ENCODE results near the gene CARMIL3. TPM values are rescaled to one million over a fixed set of nuclear protein-coding genes. Genes with fewer than 3 reads are reported as not detected.

The CARMIL3 gene
- total RNA-seq, 2 experiments from 2014 or later = 0.48 to 0.99 TPM

DNA sequence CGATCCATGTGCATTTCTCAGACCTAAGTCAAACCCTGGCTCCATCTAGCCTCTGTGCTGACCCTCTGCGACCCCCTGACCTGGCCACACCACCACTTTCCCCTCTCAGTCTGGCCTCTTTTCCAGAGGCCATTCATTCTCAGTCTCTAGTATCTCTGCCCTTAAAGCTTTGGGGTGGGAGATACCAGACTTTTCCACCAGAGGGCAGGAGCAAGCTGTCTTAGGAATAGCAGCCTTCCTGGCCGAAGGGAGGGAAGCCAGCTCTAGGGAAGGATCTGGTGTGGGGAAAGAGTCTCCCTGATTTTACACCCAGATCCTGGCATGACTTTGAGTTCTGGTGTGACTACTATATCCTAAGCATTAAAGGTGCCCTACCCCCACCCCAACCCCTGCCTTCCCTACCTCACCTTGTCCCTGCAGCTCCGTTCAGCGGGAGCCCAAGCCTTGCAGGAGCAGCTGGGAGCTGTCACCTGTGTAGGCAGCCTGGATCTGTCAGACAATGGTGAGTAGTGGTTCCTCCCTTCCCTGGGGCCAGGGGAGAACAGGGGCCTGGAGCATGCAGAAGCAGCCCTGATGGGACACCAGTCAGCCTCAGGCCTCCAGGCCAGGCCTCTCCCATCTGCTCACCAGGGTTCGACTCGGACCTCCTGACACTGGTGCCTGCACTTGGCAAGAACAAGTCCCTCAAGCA is 6.6 kb downstream of the CARMIL3 start:
- intact Hi-C loops (cut with micrococcal nuclease) = loop anchor here (1.0 to 2.0 kb wide), 8 partner anchors 32 to 250 kb away; partner anchors contain the start of genes IRF9, PCK2 and TINF2
- CTCF ChIA-PET = interaction anchor here (0.8 to 12.0 kb wide), 31 partner anchors 8 to 250 kb away, joined by 3 to 386 read pairs (median 4); partner anchors contain the start of genes CHMP4A, CIDEB, DCAF11 and IRF9
- Mint-ChIP-seq H3K4me1 (ENCODE audit: low read depth) (peaks cover 5% of the 10 kb centered on the region), H3K27ac (peak overlapping the region; percentile 38), H3K9me3 (no peaks in the 10 kb centered on the region), H3K4me3 (no peak overlapping the region), H3K36me3 (ENCODE audit: low read depth) (no peaks in the 10 kb centered on the region), H3K27me3 (ENCODE audit: low read depth) (peaks cover 2% of the 10 kb centered on the region)
- peak; percentile 89 for DNase-seq

DNA sequence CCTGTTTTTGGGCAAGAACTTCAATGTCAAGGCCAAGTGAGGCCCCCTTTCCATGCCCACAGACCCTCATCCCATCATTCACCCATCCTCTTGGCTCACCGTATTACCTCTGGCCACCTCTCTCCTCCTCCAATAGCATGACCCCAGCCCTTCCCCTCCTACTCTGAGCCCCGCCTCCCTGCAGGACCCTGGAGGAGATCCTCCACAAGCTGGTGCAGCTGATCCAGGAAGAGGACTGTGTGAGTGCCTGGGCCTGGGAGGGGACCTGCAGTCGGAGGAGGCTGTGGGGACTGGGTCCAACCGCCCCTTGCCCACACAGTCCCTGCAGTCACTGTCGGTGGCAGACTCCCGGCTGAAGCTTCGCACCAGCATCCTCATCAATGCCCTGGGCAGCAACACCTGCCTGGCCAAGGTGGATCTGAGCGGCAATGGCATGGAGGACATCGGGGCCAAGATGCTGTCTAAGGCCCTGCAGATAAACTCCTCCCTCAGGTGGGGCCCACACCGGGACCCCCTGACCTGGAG is 7.2 kb downstream of the CARMIL3 start:
- CTCF ChIA-PET = interaction anchor here (1.0 to 12.0 kb wide), 24 partner anchors 8 to 249 kb away, joined by 3 to 386 read pairs (median 6); partner anchors contain the start of genes CHMP4A, CIDEB, DCAF11 and IRF9
- Mint-ChIP-seq H3K36me3 (ENCODE audit: low read depth) (no peaks in the 10 kb centered on the region), H3K27me3 (ENCODE audit: low read depth) (peaks cover 2% of the 10 kb centered on the region), H3K27ac (no peak overlapping the region), H3K4me1 (ENCODE audit: low read depth) (peaks cover 2% of the 10 kb centered on the region), H3K4me3 (no peak overlapping the region), H3K9me3 (no peaks in the 10 kb centered on the region)
- intact Hi-C loops (cut with micrococcal nuclease) = loop anchor here (1.0 to 2.0 kb wide), 8 partner anchors 31 to 249 kb away; partner anchors contain the start of genes IRF9, PCK2 and TINF2
- no peak for DNase-seq

DNA sequence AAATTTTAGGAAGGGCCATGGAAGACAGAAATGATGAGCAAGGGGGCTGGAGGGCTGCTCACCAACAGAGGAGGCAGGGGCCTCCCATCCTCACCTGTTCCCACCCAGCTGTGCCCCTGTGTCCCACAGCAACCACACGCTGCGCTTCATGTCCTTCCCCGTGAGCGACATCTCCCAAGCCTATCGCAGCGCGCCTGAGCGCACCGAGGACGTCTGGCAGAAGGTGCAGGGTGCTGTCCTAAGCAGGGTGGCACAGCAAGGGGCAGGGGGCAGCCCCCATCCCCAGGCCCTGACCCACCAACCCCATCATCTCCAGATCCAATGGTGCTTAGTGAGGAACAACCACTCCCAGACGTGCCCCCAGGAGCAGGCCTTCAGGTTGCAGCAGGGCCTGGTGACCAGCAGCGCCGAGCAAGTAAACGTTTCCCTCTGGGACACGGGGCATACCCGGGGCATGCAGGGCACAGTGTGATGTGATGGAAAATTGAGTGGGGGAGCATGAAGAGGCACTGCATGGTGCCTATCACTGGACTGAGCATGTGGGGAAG is 8.1 kb downstream of the CARMIL3 start:
- intact Hi-C loops (cut with micrococcal nuclease) = loop anchor here (2.0 kb wide), 1 partner anchor 183 kb away; the partner anchor contains the start of gene TINF2
- Mint-ChIP-seq H3K4me1 (ENCODE audit: low read depth) (peaks cover 2% of the 10 kb centered on the region), H3K27me3 (ENCODE audit: low read depth) (peaks cover 2% of the 10 kb centered on the region), H3K27ac (no peak overlapping the region), H3K36me3 (ENCODE audit: low read depth) (no peaks in the 10 kb centered on the region), H3K4me3 (no peak overlapping the region), H3K9me3 (no peaks in the 10 kb centered on the region)
- DNase-seq = no peak
- CTCF ChIA-PET = interaction anchor here (0.9 to 12.0 kb wide), 6 partner anchors 13 to 87 kb away, joined by 3 to 386 read pairs (median 34); partner anchors contain the start of genes PCK2 and PSME2

DNA sequence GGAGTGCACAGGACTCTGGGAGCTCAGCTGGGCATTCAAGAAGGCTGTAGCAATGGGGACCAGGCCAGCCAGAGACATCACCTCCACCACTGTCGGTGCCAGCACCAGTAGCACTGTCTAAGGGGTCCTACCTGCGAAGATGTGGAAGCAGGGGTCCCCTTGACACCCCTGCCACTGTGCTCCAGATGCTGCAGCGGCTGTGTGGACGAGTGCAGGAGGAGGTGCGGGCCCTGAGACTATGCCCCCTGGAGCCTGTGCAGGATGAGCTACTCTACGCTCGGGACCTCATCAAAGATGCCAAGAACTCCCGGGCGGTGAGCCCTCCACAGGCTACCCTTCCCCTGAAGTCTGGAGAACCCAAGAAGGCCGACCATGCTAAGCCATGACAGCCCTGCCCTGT is 8.6 kb downstream of the CARMIL3 start:
- Mint-ChIP-seq H3K36me3 (ENCODE audit: low read depth) (no peaks in the 10 kb centered on the region), H3K4me1 (ENCODE audit: low read depth) (peaks cover 2% of the 10 kb centered on the region), H3K27me3 (ENCODE audit: low read depth) (no peaks in the 10 kb centered on the region), H3K9me3 (no peaks in the 10 kb centered on the region), H3K4me3 (no peak overlapping the region), H3K27ac (no peak overlapping the region)
- intact Hi-C loops (cut with micrococcal nuclease) = no loop called here
- CTCF ChIA-PET = interaction anchor here (0.9 to 12.0 kb wide), 7 partner anchors 12 to 100 kb away, joined by 3 to 386 read pairs (median 9); partner anchors contain the start of genes IRF9, PCK2 and PSME2
- no peak for DNase-seq

DNA sequence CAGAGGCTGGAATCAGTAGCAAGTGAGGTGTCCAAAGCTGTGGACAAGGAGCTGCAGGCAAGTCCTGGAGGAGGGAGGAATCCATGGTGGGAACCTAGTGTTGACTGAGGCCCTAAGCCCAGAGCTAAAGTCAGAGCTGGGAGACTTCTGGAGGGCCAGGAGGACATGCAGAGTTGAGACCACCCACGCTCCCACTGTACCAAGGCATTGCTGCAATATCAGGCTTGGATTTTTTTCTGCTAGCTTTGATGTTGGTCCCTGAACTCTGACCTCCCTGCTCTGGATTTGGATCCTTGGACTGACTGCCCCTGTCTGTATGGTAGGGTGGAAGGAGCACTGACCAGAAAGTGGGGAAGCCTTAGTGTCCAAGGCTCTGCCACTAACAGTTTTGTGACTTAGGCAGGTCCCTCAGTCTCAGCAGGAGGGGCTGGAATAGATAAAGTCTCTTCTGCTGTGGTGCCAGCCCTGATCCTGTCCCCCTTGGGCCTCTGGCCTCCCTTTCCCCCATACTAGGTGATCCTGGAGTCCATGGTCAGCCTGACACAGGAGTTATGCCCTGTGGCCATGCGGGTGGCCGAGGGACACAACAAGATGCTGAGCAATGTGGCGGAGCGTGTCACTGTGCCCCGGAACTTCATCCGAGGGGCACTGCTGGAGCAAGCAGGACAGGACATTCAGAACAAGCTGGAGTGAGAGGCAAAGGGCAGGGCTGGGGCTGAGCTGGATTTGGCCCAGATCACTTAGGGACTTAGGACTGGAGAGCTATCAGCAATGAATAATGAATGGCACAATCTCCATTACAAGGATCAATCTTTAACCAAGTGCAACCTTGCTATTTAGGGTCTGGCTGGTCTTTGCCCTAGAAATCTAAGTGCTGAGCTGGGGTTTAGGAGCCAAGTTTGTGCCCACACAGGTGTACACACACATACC is 9.4 kb downstream of the CARMIL3 start:
- Mint-ChIP-seq H3K9me3 (no peaks in the 10 kb centered on the region), H3K4me3 (no peak overlapping the region), H3K27me3 (ENCODE audit: low read depth) (no peaks in the 10 kb centered on the region), H3K27ac (no peak overlapping the region), H3K4me1 (ENCODE audit: low read depth) (peaks cover 2% of the 10 kb centered on the region), H3K36me3 (ENCODE audit: low read depth) (no peaks in the 10 kb centered on the region)
- DNase-seq = no peak
- CTCF ChIA-PET = interaction anchor here (0.9 to 12.0 kb wide), 7 partner anchors 12 to 100 kb away, joined by 3 to 386 read pairs (median 9); partner anchors contain the start of genes IRF9 and PCK2
- intact Hi-C loops (cut with micrococcal nuclease) = no loop called here

DNA sequence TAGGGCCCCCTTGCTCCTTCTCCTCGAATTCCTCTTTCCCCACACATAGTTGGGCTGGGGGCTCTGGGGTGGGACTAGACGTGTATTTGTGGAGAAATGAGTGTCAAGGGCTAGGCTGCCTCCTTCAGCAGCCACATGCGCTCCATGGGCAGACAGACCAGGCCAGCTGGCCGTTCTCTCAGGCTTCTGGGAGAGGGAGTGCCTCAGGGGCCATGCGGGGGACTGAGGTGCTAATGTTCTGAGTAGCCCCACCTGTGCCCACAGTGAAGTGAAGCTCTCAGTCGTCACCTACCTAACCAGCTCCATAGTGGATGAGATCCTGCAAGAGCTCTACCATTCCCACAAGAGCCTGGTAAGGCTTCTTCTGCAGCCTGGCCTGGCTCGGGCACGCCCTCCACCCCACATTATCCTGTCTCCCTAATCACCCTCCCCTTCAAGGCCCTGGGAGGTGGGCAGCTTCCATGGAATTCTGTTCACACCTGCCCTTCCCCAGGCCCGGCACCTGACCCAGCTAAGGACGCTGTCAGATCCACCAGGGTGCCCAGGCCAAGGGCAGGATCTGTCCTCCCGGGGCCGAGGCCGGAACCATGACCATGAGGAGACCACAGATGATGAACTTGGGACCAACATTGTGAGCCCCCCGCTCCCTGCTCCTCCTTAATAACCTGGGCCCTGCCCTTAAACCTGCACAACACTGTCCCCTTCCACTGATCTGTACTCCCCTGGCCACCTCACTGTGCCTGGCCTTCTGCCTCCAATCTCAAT is 10.6 kb downstream of the CARMIL3 start:
- H3K36me3 Mint-ChIP-seq (ENCODE audit: low read depth) = no peaks in the 10 kb centered on the region
- H3K9me3 Mint-ChIP-seq = no peaks in the 10 kb centered on the region
- DNase-seq = no peak
- CTCF ChIA-PET = interaction anchor here (1.1 to 12.0 kb wide), 5 partner anchors 19 to 98 kb away, joined by 3 to 386 read pairs (median 64); partner anchors contain the start of genes IRF9 and PCK2
- peaks cover 2% of the 10 kb centered on the region for H3K4me1 Mint-ChIP-seq (ENCODE audit: low read depth)
- no peaks in the 10 kb centered on the region for H3K27me3 Mint-ChIP-seq (ENCODE audit: low read depth)
- H3K4me3 Mint-ChIP-seq = no peak overlapping the region
- intact Hi-C loops (cut with micrococcal nuclease) = no loop called here
- no peak overlapping the region for H3K27ac Mint-ChIP-seq

DNA sequence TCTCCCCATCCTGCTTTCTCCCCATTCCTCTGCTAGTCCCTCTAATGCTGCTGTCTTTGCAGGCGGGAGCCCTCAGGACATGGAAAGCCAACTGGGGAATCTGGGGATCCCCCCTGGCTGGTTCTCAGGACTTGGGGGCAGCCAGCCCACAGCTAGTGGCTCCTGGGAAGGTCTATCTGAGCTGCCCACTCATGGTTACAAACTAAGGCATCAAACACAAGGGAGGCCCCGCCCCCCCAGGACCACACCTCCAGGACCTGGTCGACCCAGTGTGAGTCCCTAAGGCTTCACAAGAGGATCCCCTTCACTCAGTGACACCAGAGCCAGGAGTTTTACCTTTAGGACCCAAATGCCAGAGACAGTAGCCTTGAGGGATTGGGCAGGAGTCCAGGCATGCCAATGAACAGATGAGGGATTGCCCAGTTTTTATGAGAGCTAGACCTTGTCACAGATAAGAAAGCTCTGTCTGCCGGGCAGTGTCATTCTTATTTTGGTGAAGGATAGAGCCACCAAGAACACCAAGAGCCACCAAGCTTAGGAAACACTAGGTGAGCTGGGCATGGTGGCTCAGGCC is 11.5 kb downstream of the CARMIL3 start:
- H3K4me1 Mint-ChIP-seq (ENCODE audit: low read depth) = no peaks in the 10 kb centered on the region
- no peaks in the 10 kb centered on the region for H3K9me3 Mint-ChIP-seq
- no peak for DNase-seq
- H3K4me3 Mint-ChIP-seq = no peak overlapping the region
- H3K27me3 Mint-ChIP-seq (ENCODE audit: low read depth) = no peaks in the 10 kb centered on the region
- H3K27ac Mint-ChIP-seq = no peak overlapping the region
- H3K36me3 Mint-ChIP-seq (ENCODE audit: low read depth) = no peaks in the 10 kb centered on the region
- CTCF ChIA-PET = interaction anchor here (1.2 to 3.6 kb wide), 2 partner anchors 26 to 45 kb away, joined by 6 to 17 read pairs; no protein-coding TSS in a partner anchor
- intact Hi-C loops (cut with micrococcal nuclease) = no loop called here

DNA sequence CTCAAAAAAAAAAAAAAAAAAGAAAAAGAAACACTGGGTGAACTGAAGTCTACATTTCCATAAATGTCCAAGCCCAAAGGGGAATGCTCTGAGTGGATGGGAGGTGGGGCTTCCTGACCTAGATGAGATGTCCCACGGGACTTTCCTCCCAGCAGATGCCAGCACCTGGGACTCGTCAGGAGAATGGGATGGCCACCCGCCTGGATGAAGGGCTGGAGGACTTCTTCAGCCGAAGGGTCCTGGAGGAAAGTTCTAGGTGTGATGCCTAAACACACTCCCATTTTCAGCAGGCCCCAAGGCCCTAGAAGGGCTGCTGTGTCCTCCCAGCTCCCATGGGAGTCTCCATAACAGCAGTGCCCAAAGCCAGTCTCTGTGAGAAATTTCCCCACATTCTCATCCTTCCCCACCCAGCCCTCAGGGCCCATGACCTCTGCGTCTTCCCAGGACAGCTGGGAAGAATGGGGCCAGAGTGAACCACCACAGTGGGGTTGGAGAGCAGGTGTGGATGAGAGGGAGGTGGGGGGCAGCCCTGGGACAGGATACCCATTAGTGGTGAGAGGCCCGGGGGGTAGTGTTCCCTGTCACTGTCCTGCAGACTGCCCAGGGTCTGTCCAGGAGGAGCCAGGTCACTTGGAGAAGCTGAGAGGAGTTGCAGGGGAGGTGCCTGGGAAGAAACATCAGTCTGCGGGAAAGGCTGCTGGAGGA is 12.4 kb downstream of the CARMIL3 start:
- Mint-ChIP-seq H3K27ac (no peak overlapping the region), H3K4me1 (ENCODE audit: low read depth) (no peaks in the 10 kb centered on the region), H3K9me3 (no peaks in the 10 kb centered on the region), H3K36me3 (ENCODE audit: low read depth) (no peaks in the 10 kb centered on the region), H3K27me3 (ENCODE audit: low read depth) (no peaks in the 10 kb centered on the region), H3K4me3 (no peak overlapping the region)
- CTCF ChIA-PET = interaction anchor here (1.2 to 3.6 kb wide), 2 partner anchors 25 to 44 kb away, joined by 6 to 17 read pairs; no protein-coding TSS in a partner anchor
- no peak for DNase-seq
- intact Hi-C loops (cut with micrococcal nuclease) = no loop called here

DNA sequence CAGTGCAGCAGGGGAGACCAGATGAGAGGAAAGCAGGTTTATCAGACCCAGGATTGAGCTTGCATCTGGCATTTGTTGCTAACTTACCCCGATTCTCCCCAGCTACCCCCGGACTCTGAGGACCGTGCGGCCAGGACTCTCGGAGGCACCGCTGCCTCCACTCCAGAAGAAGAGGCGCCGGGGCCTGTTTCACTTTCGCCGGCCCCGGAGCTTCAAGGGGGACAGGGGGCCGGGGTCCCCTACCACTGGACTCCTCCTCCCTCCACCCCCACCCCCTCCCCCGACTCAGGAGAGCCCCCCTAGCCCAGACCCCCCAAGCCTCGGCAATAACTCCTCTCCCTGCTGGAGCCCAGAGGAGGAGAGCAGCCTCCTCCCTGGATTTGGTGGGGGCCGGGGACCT is 13.0 kb downstream of the CARMIL3 start:
- H3K9me3 Mint-ChIP-seq = no peaks in the 10 kb centered on the region

DNA sequence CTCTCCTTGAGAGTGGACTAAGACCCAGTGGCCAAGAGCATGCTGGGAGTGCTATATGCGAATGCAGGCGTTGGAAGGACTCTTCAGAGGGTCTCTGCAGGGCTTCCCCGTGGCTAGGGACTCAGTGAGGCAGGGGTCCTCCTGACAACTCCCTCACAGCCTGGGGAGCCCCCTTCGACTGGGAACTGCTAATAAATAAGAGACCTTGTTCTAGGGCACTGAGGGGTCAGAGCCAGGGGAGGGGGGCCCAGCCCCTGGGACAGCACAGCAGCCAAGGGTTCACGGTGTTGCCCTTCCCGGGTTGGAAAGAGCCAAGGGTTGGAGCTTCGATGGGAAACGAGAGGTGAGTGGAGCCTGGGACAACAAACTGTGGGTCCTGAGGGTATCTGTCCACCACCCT is 13.6 kb downstream of the CARMIL3 start:
- no peak overlapping the region for H3K27ac Mint-ChIP-seq
- H3K9me3 Mint-ChIP-seq = no peaks in the 10 kb centered on the region
- no peak for DNase-seq
- intact Hi-C loops (cut with micrococcal nuclease) = no loop called here
- CTCF ChIA-PET = interaction anchor here (1.0 to 3.6 kb wide), 3 partner anchors 17 to 43 kb away, joined by 3 to 17 read pairs (median 3); no protein-coding TSS in a partner anchor
- no peaks in the 10 kb centered on the region for H3K4me1 Mint-ChIP-seq (ENCODE audit: low read depth)
- H3K27me3 Mint-ChIP-seq (ENCODE audit: low read depth) = no peaks in the 10 kb centered on the region
- no peaks in the 10 kb centered on the region for H3K36me3 Mint-ChIP-seq (ENCODE audit: low read depth)
- H3K4me3 Mint-ChIP-seq = no peak overlapping the region

More for the DNA sequence above, 13.0 kb downstream of the CARMIL3 start:
- Mint-ChIP-seq H3K4me1 (ENCODE audit: low read depth) (no peaks in the 10 kb centered on the region), H3K27ac (no peak overlapping the region), H3K36me3 (ENCODE audit: low read depth) (no peaks in the 10 kb centered on the region), H3K27me3 (ENCODE audit: low read depth) (no peaks in the 10 kb centered on the region), H3K4me3 (no peak overlapping the region)
- intact Hi-C loops (cut with micrococcal nuclease) = no loop called here
- CTCF ChIA-PET = interaction anchor here (1.0 to 3.6 kb wide), 2 partner anchors 25 to 44 kb away, joined by 3 to 17 read pairs; no protein-coding TSS in a partner anchor
- no peak for DNase-seq
